HCT116 (cell line): Measurements from ENCODE around the gene RPS28. TPM values are rescaled to one million over a fixed set of nuclear protein-coding genes. Genes with fewer than 3 reads are reported as not detected.

Experiments used
- ATAC-seq: fragments of 200-7000 bp; cut with Tn5 transposase; 2 replicates; pipeline ENCODE4 v1.9.1; 2020; ENCODE audit warnings: mild to moderate bottlenecking, moderate library complexity
- BruUV-seq: library from RNA; stranded (reverse); fragments of 400-500 nt; replicated peaks from 2 replicates; lab custom pipeline; 2021; lab: Mats Ljungman, UMichigan
- CTCF ChIA-PET: fragments of 300-600 bp; sonication (Branson Sonifier 250); formaldehyde crosslinking; loops from one replicate; lab custom pipeline; 2021; ENCODE audit warnings: antibody characterized with exemption; lab: Charles Lee
- POLR2A ChIA-PET: fragments of 300-600, 350-600 bp; sonication (Branson Sonifier 250); formaldehyde crosslinking; loops from one replicate; lab custom pipeline; 2021; ENCODE audit warnings: antibody characterized with exemption; lab: Charles Lee
- RAD21 ChIA-PET, 2 experiments: fragments of 300-600 bp; sonication (Branson Sonifier 250); formaldehyde crosslinking; loops; one replicate each; lab custom pipeline; 2023; ENCODE audit warnings: low total read pairs in 2 of 2; ENCODE audit not compliant: uncharacterized antibody in 2 of 2, unreplicated experiment in 2 of 2, low non-redundant PET in 1 of 2; lab: Charles Lee
- DNase-seq: peaks from one replicate; pipeline ENCODE4 v3.0.0-alpha.2; 2010; ENCODE audit warnings: low read depth, low spot score
- H2AFZ ChIP-seq: fragments of 200-600 bp; shearing (Covaris generic), sonication (generic); 2 replicates; pipeline ENCODE4 v1.6.1; 2017; ENCODE audit warnings: low read depth, mixed run types, mixed read lengths, antibody characterized with exemption, low read length; ENCODE audit not compliant: poor library complexity, severe bottlenecking
- H3K27ac ChIP-seq: 2 replicates; pipeline ENCODE4 v1.5.1; 2012; ENCODE audit warnings: low read depth, low read length
- H3K27me3 ChIP-seq: fragments of 200-600 bp; sonication (generic); 2 replicates; pipeline ENCODE4 v1.6.1; 2016; ENCODE audit warnings: mixed run types, low read length, mixed read lengths; ENCODE audit not compliant: insufficient read depth
- H3K36me3 ChIP-seq, 2 experiments: fragments of 200-500 bp in 1 of 2; fragments of 200-600 bp in 1 of 2; sonication (Bioruptor generic) in 1 of 2; sonication (generic) in 1 of 2; 2 replicates each; pipeline versions ENCODE4 v1.5.1 to v1.6.1; 2014 to 2016; ENCODE audit warnings: low read length in 2 of 2, inconsistent platforms in 1 of 2, mixed read lengths in 1 of 2, mixed run types in 1 of 2; ENCODE audit not compliant: insufficient read depth in 2 of 2, control insufficient read depth in 1 of 2
- H3K4me1 ChIP-seq, 2 experiments: fragments of 200-600 bp in 1 of 2; sonication (generic) in 1 of 2; 2 replicates each; pipeline versions ENCODE4 v1.5.1 to v1.6.1; 2012 to 2017; ENCODE audit warnings: low read length in 2 of 2, inconsistent platforms in 1 of 2, mild to moderate bottlenecking in 1 of 2, mixed read lengths in 1 of 2, mixed run types in 1 of 2, moderate library complexity in 1 of 2; ENCODE audit not compliant: insufficient read depth in 2 of 2, control insufficient read depth in 1 of 2
- H3K4me2 ChIP-seq: fragments of 200-600 bp; sonication (generic); 2 replicates; pipeline ENCODE4 v1.6.1; 2017; ENCODE audit warnings: mixed run types, low read length, mixed read lengths
- H3K4me3 ChIP-seq, 2 experiments: fragments of 200-600 bp in 1 of 2; sonication (generic) in 1 of 2; replicated peaks in 1 of 2; 2 replicates each; pipeline ENCODE4 v1.5.1; 2011 to 2016; ENCODE audit warnings: low read length in 2 of 2, control low read depth in 1 of 2, low read depth in 1 of 2, mild to moderate bottlenecking in 1 of 2, mixed read lengths in 1 of 2, mixed run types in 1 of 2
- H3K79me2 ChIP-seq: fragments of 200-600 bp; sonication (generic); 2 replicates; pipeline ENCODE4 v1.6.1; 2017; ENCODE audit warnings: mild to moderate bottlenecking, mixed run types, low read length, moderate library complexity, mixed read lengths; ENCODE audit not compliant: insufficient read depth
- H3K9ac ChIP-seq: fragments of 200-600 bp; sonication (generic); 2 replicates; pipeline ENCODE4 v1.6.1; 2016; ENCODE audit warnings: low read length, mixed read lengths
- H3K9me2 ChIP-seq: fragments of 200-600 bp; sonication (generic), shearing (Covaris generic); 2 replicates; pipeline ENCODE4 v1.6.1; 2017; ENCODE audit warnings: mixed run types, mild to moderate bottlenecking, moderate library complexity; ENCODE audit not compliant: insufficient read depth
- H3K9me3 ChIP-seq, 2 experiments: fragments of 200-500 bp in 1 of 2; fragments of 200-600 bp in 1 of 2; sonication (Bioruptor generic) in 1 of 2; sonication (generic) in 1 of 2; 2 replicates each; pipeline ENCODE4 v1.6.1; 2014 to 2017; ENCODE audit warnings: low read length in 2 of 2, mixed read lengths in 2 of 2, inconsistent platforms in 1 of 2, low read depth in 1 of 2, mild to moderate bottlenecking in 1 of 2, mixed run types in 1 of 2, moderate library complexity in 1 of 2; ENCODE audit not compliant: control insufficient read depth in 1 of 2, insufficient read depth in 1 of 2
- H4K20me1 ChIP-seq: fragments of 200-600 bp; sonication (generic), shearing (Covaris generic); 2 replicates; pipeline ENCODE4 v1.6.1; 2017; ENCODE audit warnings: mixed run types, mild to moderate bottlenecking, moderate library complexity; ENCODE audit not compliant: insufficient read depth
- CBX3 ChIP-seq: IDR thresholded peaks from 2 replicates; pipeline ENCODE4 v1.6.1; 2012; ENCODE audit warnings: low read depth
- CEBPB ChIP-seq: IDR thresholded peaks from 2 replicates; pipeline ENCODE4 v1.6.1; 2012; ENCODE audit warnings: low read depth
- EGR1 ChIP-seq: IDR thresholded peaks from 2 replicates; pipeline ENCODE4 v1.6.1; 2012; ENCODE audit warnings: low read depth
- ELF1 ChIP-seq: IDR thresholded peaks from 2 replicates; pipeline ENCODE4 v1.6.1; 2012; ENCODE audit warnings: low read depth, borderline replicate concordance
- EZH2 ChIP-seq: fragments of 200-600 bp; sonication (generic); IDR thresholded peaks from 2 replicates; pipeline ENCODE4 v1.6.1; 2017; ENCODE audit warnings: antibody characterized with exemption, mixed run types
- FOSL1 ChIP-seq: IDR thresholded peaks from 2 replicates; pipeline ENCODE4 v1.6.1; 2012; ENCODE audit warnings: low read depth
- JUND ChIP-seq: IDR thresholded peaks from 2 replicates; pipeline ENCODE4 v1.6.1; 2012
- POLR2A ChIP-seq: IDR thresholded peaks from 2 replicates; pipeline ENCODE4 v1.7.0; 2011; ENCODE audit warnings: borderline replicate concordance; ENCODE audit not compliant: insufficient read depth, insufficient read length; ENCODE audit errors: extremely low read depth
- SIN3A ChIP-seq: IDR thresholded peaks from 2 replicates; pipeline ENCODE4 v1.6.1; 2012; ENCODE audit warnings: low read depth
- SRF ChIP-seq: IDR thresholded peaks from 2 replicates; pipeline ENCODE4 v1.6.1; 2012; ENCODE audit warnings: low read depth
- TCF7L2 ChIP-seq: IDR thresholded peaks from 2 replicates; pipeline ENCODE4 v1.7.0; 2011; ENCODE audit warnings: borderline replicate concordance, inconsistent platforms; ENCODE audit not compliant: insufficient read depth, insufficient read length; ENCODE audit errors: extremely low read depth
- YY1 ChIP-seq: IDR thresholded peaks from 2 replicates; pipeline ENCODE4 v1.6.1; 2011; ENCODE audit warnings: low read length, low read depth, moderate library complexity, mild to moderate bottlenecking; ENCODE audit not compliant: insufficient replicate concordance; ENCODE audit errors: extremely low read depth
- ZFX ChIP-seq: fragments of 450-650 bp; IDR thresholded peaks from 2 replicates; pipeline ENCODE4 v1.6.1; 2017
- intact Hi-C: fragments of 100-400 bp; cut with micrococcal nuclease; formaldehyde crosslinking; loops from 2 replicates; pipeline ENCODE4 v1.10.0; 2022
- total RNA-seq: library from RNA; stranded (reverse); gene quantifications from one replicate; pipeline ENCODE4 v1.2.1, GENCODE V29; 2021; ENCODE audit not compliant: unreplicated experiment
- TF ChIP-seq, protein P1 (sequence below): IDR thresholded peaks from 2 replicates; pipeline ENCODE4 v1.6.1; 2011; ENCODE audit warnings: mild to moderate bottlenecking, low read length, moderate library complexity; ENCODE audit not compliant: insufficient replicate concordance; ENCODE audit errors: extremely low read depth
- TF ChIP-seq, protein P2 (sequence below): IDR thresholded peaks from 2 replicates; pipeline ENCODE4 v1.6.1; 2012
- TF ChIP-seq, protein P3 (sequence below): IDR thresholded peaks from 2 replicates; pipeline ENCODE4 v1.6.1; 2012; ENCODE audit warnings: low read depth
- TF ChIP-seq, protein P4 (sequence below): IDR thresholded peaks from 2 replicates; pipeline ENCODE4 v1.6.1; 2012
- TF ChIP-seq, protein P5 (sequence below), 3 experiments: fragments of 200-600 bp in 1 of 3; sonication (generic) in 1 of 3; IDR thresholded peaks in 2 of 3; conservative IDR thresholded peaks in 1 of 3; 2 replicates each; pipeline ENCODE4 v1.5.1; 2012 to 2017; ENCODE audit warnings: low read depth in 2 of 3, low read length in 2 of 3, antibody characterized with exemption in 1 of 3, borderline replicate concordance in 1 of 3, control low read depth in 1 of 3, mild to moderate bottlenecking in 1 of 3, mixed read lengths in 1 of 3, mixed run types in 1 of 3, moderate library complexity in 1 of 3; ENCODE audit not compliant: insufficient read depth in 1 of 3

The RPS28 gene
- total RNA-seq, 1 experiment from 2014 or later = 2,379 TPM

DNA sequence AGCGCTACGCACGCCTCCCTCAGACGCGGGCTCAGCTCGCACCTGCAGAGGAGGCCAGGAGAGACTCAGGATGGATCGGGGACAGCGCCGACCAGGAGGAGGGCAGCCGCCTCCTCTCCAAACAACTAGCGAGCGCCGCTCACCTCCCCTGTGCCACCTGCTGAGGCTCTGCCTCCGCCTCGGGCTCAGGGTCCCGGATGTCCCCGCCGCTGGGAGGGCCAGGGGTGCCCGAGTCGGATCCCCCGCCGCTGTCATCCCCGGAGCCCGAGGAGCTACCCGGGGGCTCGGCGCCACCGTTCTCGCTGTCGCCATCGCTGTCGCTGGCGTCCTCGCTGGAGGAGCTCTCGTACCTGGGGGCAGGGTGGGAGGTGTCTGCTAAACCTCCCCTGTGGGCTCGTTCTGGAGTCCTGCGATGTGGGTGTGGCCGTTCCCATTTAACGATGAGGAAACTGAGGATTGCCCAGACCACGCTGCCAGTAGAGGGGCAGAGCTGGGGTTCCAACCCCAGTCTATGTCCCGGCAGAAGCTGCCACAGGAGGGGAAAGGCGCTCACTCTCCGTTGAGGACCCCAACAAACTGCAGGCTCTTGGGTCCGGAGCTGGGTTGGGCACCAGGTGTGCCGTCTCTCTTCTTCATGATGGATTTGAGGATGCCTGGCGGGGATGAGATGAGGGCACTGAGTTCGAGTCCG is 12.6 kb downstream of the RPS28 start:
- Histone ChIP-seq H3K9me2 (no peaks in the 10 kb centered on the region), H3K9me3 (no peaks in the 10 kb centered on the region), H3K27me3 (no peaks in the 10 kb centered on the region), H3K36me3 (no peaks in the 10 kb centered on the region), H3K4me3 (peak overlapping the region; percentile 71 to 82), H4K20me1 (no peaks in the 10 kb centered on the region), H2AFZ (no peak overlapping the region), H3K4me1 (peaks cover 18 to 31% of the 10 kb centered on the region in 2 experiments), H3K27ac (peak overlapping the region; percentile 100), H3K4me2 (peak overlapping the region; percentile 97), H3K79me2 (peaks cover 15% of the 10 kb centered on the region), H3K9ac (peak overlapping the region; percentile 90)
- ChIA-PET RAD21 (no interaction called here), POLR2A (interaction anchor here (0.6 to 4.5 kb wide), 6 partner anchors 8 to 180 kb away, joined by 3 to 37 read pairs (median 4); partner anchors contain the start of genes KANK3, NDUFA7, RPS28 and ZNF414), CTCF (interaction anchor here (1.7 to 3.5 kb wide), 2 partner anchors 14 to 245 kb away, joined by 9 to 21 read pairs; no protein-coding TSS in a partner anchor)
- TF ChIP-seq ELF1 (no peak), POLR2A (no peak), ZFX (no peak), YY1 (no peak), JUND (no peak), FOSL1 (no peak), CEBPB (no peak), SIN3A (no peak), CBX3 (no peak), SRF (no peak), EZH2 (no peak), EGR1 (no peak), TCF7L2 (no peak)
- TF ChIP-seq, protein P1, sequence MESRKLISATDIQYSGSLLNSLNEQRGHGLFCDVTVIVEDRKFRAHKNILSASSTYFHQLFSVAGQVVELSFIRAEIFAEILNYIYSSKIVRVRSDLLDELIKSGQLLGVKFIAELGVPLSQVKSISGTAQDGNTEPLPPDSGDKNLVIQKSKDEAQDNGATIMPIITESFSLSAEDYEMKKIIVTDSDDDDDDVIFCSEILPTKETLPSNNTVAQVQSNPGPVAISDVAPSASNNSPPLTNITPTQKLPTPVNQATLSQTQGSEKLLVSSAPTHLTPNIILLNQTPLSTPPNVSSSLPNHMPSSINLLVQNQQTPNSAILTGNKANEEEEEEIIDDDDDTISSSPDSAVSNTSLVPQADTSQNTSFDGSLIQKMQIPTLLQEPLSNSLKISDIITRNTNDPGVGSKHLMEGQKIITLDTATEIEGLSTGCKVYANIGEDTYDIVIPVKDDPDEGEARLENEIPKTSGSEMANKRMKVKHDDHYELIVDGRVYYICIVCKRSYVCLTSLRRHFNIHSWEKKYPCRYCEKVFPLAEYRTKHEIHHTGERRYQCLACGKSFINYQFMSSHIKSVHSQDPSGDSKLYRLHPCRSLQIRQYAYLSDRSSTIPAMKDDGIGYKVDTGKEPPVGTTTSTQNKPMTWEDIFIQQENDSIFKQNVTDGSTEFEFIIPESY = no peak
- TF ChIP-seq, protein P2, sequence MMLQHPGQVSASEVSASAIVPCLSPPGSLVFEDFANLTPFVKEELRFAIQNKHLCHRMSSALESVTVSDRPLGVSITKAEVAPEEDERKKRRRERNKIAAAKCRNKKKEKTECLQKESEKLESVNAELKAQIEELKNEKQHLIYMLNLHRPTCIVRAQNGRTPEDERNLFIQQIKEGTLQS = no peak
- TF ChIP-seq, protein P3, sequence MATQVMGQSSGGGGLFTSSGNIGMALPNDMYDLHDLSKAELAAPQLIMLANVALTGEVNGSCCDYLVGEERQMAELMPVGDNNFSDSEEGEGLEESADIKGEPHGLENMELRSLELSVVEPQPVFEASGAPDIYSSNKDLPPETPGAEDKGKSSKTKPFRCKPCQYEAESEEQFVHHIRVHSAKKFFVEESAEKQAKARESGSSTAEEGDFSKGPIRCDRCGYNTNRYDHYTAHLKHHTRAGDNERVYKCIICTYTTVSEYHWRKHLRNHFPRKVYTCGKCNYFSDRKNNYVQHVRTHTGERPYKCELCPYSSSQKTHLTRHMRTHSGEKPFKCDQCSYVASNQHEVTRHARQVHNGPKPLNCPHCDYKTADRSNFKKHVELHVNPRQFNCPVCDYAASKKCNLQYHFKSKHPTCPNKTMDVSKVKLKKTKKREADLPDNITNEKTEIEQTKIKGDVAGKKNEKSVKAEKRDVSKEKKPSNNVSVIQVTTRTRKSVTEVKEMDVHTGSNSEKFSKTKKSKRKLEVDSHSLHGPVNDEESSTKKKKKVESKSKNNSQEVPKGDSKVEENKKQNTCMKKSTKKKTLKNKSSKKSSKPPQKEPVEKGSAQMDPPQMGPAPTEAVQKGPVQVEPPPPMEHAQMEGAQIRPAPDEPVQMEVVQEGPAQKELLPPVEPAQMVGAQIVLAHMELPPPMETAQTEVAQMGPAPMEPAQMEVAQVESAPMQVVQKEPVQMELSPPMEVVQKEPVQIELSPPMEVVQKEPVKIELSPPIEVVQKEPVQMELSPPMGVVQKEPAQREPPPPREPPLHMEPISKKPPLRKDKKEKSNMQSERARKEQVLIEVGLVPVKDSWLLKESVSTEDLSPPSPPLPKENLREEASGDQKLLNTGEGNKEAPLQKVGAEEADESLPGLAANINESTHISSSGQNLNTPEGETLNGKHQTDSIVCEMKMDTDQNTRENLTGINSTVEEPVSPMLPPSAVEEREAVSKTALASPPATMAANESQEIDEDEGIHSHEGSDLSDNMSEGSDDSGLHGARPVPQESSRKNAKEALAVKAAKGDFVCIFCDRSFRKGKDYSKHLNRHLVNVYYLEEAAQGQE = no peak
- TF ChIP-seq, protein P4, sequence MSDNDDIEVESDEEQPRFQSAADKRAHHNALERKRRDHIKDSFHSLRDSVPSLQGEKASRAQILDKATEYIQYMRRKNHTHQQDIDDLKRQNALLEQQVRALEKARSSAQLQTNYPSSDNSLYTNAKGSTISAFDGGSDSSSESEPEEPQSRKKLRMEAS = no peak
- TF ChIP-seq, protein P5, sequence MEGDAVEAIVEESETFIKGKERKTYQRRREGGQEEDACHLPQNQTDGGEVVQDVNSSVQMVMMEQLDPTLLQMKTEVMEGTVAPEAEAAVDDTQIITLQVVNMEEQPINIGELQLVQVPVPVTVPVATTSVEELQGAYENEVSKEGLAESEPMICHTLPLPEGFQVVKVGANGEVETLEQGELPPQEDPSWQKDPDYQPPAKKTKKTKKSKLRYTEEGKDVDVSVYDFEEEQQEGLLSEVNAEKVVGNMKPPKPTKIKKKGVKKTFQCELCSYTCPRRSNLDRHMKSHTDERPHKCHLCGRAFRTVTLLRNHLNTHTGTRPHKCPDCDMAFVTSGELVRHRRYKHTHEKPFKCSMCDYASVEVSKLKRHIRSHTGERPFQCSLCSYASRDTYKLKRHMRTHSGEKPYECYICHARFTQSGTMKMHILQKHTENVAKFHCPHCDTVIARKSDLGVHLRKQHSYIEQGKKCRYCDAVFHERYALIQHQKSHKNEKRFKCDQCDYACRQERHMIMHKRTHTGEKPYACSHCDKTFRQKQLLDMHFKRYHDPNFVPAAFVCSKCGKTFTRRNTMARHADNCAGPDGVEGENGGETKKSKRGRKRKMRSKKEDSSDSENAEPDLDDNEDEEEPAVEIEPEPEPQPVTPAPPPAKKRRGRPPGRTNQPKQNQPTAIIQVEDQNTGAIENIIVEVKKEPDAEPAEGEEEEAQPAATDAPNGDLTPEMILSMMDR (IDR thresholded peaks at IDR 0.05 in 2 of 3, conservative IDR thresholded peaks at IDR 0.05 in 1 of 3; ENCODE audit: borderline replicate concordance in 1 of 3, insufficient read depth in 1 of 3, low read depth in 2 of 3, low read length in 2 of 3) = no peak
- intact Hi-C loops = loop anchor here (10.0 kb wide), 1 partner anchor 179 kb away; no protein-coding TSS in a partner anchor
- DNase-seq (no peak), ATAC-seq (no peak)
- TSS peak; percentile 35 for BruUV-seq
